Measurements from ENCODE around the gene LIN9. TPM values are rescaled to one million over a fixed set of nuclear protein-coding genes. Genes with fewer than 3 reads are reported as not detected.

Gene LIN9
- total and polyA plus RNA-seq, 2 of the 13 experiments (the other 11 are each of a cell fraction or from before 2014, with no cell fraction given) = 3.0 to 10.0 TPM

DNA sequence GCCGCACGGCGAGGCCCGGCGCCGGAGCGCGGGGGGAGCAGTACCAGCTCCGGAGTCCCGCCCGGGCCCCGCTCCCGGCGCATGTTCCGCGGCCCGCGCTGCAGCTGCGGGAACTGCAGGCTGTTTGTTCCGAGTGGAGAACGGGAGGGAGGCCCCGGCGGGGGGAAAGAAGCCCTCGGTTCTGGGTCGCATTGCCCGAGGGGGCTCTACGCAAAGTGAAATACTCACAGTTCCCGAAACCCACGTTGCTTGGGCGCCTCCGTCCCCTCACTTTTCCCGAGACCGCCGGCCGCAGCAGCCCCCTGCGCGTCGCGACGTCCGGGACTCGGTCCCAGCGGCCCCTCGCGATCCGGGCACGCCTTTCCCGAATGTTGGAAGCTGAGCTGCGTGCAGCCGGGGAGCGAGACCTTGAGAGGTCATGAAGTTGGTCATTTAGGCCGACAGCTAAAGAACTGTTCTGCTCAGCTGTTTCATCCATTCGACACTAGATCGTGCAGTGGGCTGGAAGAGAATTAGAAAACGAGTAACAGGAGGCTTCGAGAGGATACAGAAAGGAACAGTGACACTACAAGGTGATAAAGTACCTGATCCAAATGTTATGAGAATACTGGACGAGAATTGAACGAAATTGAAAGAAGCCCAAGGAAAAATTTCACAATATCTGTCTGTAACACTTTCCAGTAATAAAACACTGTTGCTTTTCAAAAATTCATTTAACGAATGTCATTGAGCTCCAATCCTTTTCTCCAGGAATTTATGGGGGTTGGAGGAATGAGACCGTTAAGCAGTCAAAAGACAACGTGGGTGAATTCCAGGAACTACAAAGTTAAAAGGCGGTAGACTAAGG, 657 bp upstream of the LIN9 start (continued):
- TF ChIP-seq PRDM10 (CRISPR knock-in tag; IDR thresholded peaks at IDR 0.05; ENCODE audit: low read depth) (no peak), ZNF556 (CRISPR knock-in tag; IDR thresholded peaks at IDR 0.05; ENCODE audit: borderline replicate concordance) (no peak), PAF1 (CRISPR knock-in tag; IDR thresholded peaks at IDR 0.05) (no peak), KDM2A (CRISPR knock-in tag; IDR thresholded peaks at IDR 0.05; ENCODE audit: borderline replicate concordance, low read depth) (peak; percentile 8; the same call in 1 of the 2 replicates), CBX1 (IDR thresholded peaks at IDR 0.05; ENCODE audit: low read depth) (no peak), STAG1 (CRISPR knock-in tag; IDR thresholded peaks at IDR 0.05) (no peak), ZNF619 (CRISPR knock-in tag; IDR thresholded peaks at IDR 0.05) (0 out of 2 replicates have a peak, but pooled peaks have one; percentile 4), ZNF609 (CRISPR knock-in tag; IDR thresholded peaks at IDR 0.05; ENCODE audit: borderline replicate concordance) (no peak), ZNF776 (CRISPR knock-in tag; IDR thresholded peaks at IDR 0.05) (no peak), MEF2D (CRISPR knock-in tag; IDR thresholded peaks at IDR 0.05) (no peak), ZNF792 (CRISPR knock-in tag; IDR thresholded peaks at IDR 0.05) (no peak), BORCS8-MEF2B (CRISPR knock-in tag; IDR thresholded peaks at IDR 0.05) (0 out of 2 replicates have a peak, but pooled peaks have one; percentile 3), ZSCAN22 (CRISPR knock-in tag; IDR thresholded peaks at IDR 0.05) (no peak), TCF7 (IDR thresholded peaks at IDR 0.05; ENCODE audit: low read depth) (no peak), ZNF83 (CRISPR knock-in tag; IDR thresholded peaks at IDR 0.05; ENCODE audit: borderline replicate concordance) (no peak), RARA (CRISPR knock-in tag; IDR thresholded peaks at IDR 0.05) (no peak), NCOA2 (CRISPR knock-in tag; IDR thresholded peaks at IDR 0.05) (no peak), ATAD3A (CRISPR knock-in tag; IDR thresholded peaks at IDR 0.05) (no peak)
- TF ChIP-seq, protein P1, sequence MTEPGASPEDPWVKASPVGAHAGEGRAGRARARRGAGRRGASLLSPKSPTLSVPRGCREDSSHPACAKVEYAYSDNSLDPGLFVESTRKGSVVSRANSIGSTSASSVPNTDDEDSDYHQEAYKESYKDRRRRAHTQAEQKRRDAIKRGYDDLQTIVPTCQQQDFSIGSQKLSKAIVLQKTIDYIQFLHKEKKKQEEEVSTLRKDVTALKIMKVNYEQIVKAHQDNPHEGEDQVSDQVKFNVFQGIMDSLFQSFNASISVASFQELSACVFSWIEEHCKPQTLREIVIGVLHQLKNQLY (CRISPR knock-in tag; IDR thresholded peaks at IDR 0.05) = no peak
